HEK293T (cell line): ENCODE data around the gene C10orf95.

ENCODE experiments used
- CTCF ChIA-PET: fragments of 350-600 bp; formaldehyde crosslinking; extraction: SDS; loops from one replicate; lab custom pipeline; 2021; ENCODE audit warnings: antibody characterized with exemption, inconsistent platforms; lab: Yijun Ruan, JAX
- POLR2A ChIA-PET: fragments of 350-600 bp; formaldehyde crosslinking; extraction: SDS; loops from one replicate; lab custom pipeline; 2020; ENCODE audit warnings: antibody characterized with exemption, inconsistent platforms; lab: Yijun Ruan, JAX
- DNase-seq: peaks from one replicate; pipeline ENCODE4 v3.0.0; 2012; ENCODE audit warnings: mixed read lengths; ENCODE audit errors: extremely low spot score
- ARNT ChIP-seq: fragments of 450-650 bp; IDR thresholded peaks from 2 replicates; pipeline ENCODE4 v1.6.1; 2017; ENCODE audit warnings: mild to moderate bottlenecking
- BHLHE40 ChIP-seq: fragments of 450-650 bp; IDR thresholded peaks from 2 replicates; pipeline ENCODE4 v1.6.1; 2016; ENCODE audit warnings: mild to moderate bottlenecking, moderate library complexity, borderline replicate concordance
- CTBP1 ChIP-seq: fragments of 450-650 bp; IDR thresholded peaks from 2 replicates; pipeline ENCODE4 v1.6.1; 2016; ENCODE audit warnings: borderline replicate concordance
- ELF4 ChIP-seq: fragments of 450-650 bp; IDR thresholded peaks from 2 replicates; pipeline ENCODE4 v1.6.1; 2017; ENCODE audit warnings: antibody characterized with exemption
- FOXA1 ChIP-seq: fragments of 450-650 bp; IDR thresholded peaks from 2 replicates; pipeline ENCODE4 v1.6.1; 2016; ENCODE audit warnings: mild to moderate bottlenecking
- FOXK2 ChIP-seq: fragments of 450-650 bp; IDR thresholded peaks from 2 replicates; pipeline ENCODE4 v1.6.1; 2016; ENCODE audit warnings: mild to moderate bottlenecking
- FOXM1 ChIP-seq: fragments of 450-650 bp; IDR thresholded peaks from 2 replicates; pipeline ENCODE4 v1.6.1; 2017; ENCODE audit warnings: mild to moderate bottlenecking, borderline replicate concordance
- L3MBTL2 ChIP-seq: fragments of 450-650 bp; conservative IDR thresholded peaks from 2 replicates; pipeline ENCODE4 v1.6.1; 2016; ENCODE audit warnings: mild to moderate bottlenecking
- LEF1 ChIP-seq: fragments of 450-650 bp; IDR thresholded peaks from 2 replicates; pipeline ENCODE4 v1.6.1; 2017; ENCODE audit warnings: mild to moderate bottlenecking, borderline replicate concordance
- NFRKB ChIP-seq: fragments of 450-650 bp; IDR thresholded peaks from 2 replicates; pipeline ENCODE4 v1.6.1; 2016; ENCODE audit warnings: mild to moderate bottlenecking, moderate library complexity
- SP1 ChIP-seq: fragments of 450-650 bp; IDR thresholded peaks from 2 replicates; pipeline ENCODE4 v1.6.1; 2017
- SUZ12 ChIP-seq: fragments of 450-650 bp; IDR thresholded peaks from 2 replicates; pipeline ENCODE4 v1.6.1; 2016; ENCODE audit warnings: mild to moderate bottlenecking
- TARDBP ChIP-seq: fragments of 450-650 bp; IDR thresholded peaks from 2 replicates; pipeline ENCODE4 v1.6.1; 2016
- ZNF384 ChIP-seq: fragments of 450-650 bp; IDR thresholded peaks from 2 replicates; pipeline ENCODE4 v1.6.1; 2016
- TF ChIP-seq, protein P1 (sequence below): fragments of 450-650 bp; IDR thresholded peaks from 2 replicates; pipeline ENCODE4 v1.6.1; 2016

The C10orf95 gene

DNA sequence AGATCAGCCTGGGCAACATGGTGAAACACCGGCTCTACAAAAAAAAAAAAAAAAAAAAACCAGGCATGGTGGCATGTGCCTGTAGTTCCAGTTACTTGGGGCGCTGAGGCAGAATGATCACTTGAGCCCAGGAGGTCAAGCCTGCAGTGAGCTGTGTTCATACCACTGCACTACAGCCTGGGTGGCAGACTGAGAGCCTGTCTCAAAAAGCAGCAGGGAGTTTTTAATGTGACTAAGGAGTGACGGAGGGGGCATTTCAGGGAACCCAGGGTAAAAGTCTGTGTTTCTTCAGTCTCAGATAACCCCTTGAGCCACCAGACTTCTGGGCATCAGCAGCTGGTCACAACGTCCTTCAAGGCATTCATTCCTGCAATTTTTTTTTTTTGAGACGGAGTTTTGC is 2.2 kb upstream of the C10orf95 start:
- CTCF ChIA-PET, result interaction anchor here (2.7 kb wide), 1 partner anchor 9 kb away, joined by 24 read pairs; no protein-coding TSS in a partner anchor
- POLR2A ChIA-PET, result interaction anchor here (0.6 to 6.6 kb wide), 5 partner anchors 9 to 1123 kb away, joined by 3 to 101 read pairs (median 62); partner anchors contain the start of genes ARL3, CUEDC2, FBXL15 and SFXN2

DNA sequence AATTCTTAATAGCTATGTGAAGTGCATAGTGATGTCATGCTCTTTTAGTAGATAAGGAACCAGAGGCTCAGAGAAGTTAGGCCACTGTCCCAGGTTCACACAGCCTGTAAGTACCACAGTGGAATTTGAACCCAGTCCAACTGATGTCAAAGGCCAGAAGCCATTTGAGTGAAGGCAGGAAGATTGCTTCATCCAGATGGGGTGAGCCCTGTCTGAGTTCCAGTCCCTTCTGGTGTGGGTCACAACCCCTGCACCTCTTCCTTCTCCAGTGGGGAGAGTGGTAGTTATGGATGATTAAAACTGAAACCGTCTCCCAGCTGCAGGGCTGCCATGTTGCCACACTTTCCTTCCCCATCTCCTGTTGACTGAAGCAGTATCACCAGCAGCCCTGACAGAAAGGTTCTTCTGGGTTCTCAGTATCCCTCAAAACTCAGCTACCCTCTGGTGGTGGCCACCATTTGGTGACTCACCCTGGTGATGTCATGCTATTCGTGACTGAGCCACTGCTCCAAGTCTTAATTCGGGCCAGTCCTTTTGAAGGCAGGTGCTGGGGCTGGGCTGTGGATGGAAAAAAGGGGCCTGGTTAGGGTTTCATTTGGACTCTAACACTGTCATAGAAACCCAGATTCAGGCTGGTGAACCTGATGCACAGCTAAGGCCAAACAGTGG is 1.5 kb upstream of the C10orf95 start:
- TF ChIP-seq ARNT, result 0 out of 2 replicates have a peak, but pooled peaks have one; percentile 26
- no peak for TF ChIP-seq FOXM1
- no peak for DNase-seq
- ChIA-PET POLR2A (interaction anchor here (0.6 to 6.6 kb wide), 8 partner anchors 9 to 1122 kb away, joined by 3 to 101 read pairs (median 14); partner anchors contain the start of genes ARL3, CUEDC2, FBXL15 and SFXN2), CTCF (interaction anchor here (0.5 to 2.7 kb wide), 3 partner anchors 10 to 1462 kb away, joined by 3 to 24 read pairs (median 5); no protein-coding TSS in a partner anchor)

More for the DNA sequence above, 2.2 kb upstream of the C10orf95 start:
- no peak for TF ChIP-seq TARDBP
- DNase-seq, result no peak

DNA sequence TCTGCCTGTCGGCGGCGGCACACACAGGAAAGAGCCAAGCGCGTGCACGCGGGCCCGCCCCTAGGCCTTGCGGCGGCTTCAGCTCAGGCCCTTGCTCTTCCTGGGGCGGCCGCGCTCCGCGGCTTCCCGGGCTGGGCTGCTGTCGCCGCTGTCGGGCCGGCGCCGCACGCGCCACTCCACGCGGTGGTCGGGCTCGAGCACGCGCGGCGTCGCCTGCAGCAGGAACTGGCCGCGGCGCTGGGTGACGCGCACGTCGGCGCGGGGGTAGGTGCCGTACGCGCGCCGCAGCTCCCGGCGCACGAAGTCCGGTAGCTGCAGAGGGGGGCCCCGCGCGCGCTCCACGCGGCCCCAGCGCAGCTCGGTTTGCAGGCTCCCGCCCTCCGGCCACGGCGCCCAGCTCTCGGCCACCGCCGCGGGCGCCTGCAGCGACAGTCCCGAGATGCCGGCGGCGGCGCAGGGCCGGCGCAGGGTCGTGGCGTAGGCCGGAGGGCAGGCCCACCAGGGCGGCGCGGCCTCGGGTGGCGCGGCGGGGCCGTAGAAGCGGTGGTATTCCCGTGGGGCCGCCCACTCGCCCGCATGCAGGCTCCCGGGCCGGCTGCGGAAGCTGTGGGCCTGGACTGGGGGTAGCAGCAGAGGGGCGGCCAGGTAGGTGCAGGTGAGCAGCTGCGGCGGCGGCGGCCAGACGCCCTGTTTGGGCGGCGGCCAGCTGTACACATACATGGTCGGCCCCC is 804 bp downstream of the C10orf95 start:
- TF ChIP-seq ZNF384, result no peak
- peak; percentile 3; the same call in 1 of the 2 replicates for TF ChIP-seq FOXM1
- TF ChIP-seq ARNT, result peak; percentile 33; the same call in 1 of the 2 replicates
- 0 out of 2 replicates have a peak, but pooled peaks have one; percentile 53 for TF ChIP-seq L3MBTL2
- ChIA-PET POLR2A (interaction anchor here (0.7 to 6.6 kb wide), 16 partner anchors 9 to 63 kb away, joined by 3 to 101 read pairs (median 4); partner anchors contain the start of genes ACTR1A, CUEDC2 and FBXL15), CTCF (interaction anchor here (0.7 to 1.7 kb wide), 4 partner anchors 12 to 66 kb away, joined by 3 to 7 read pairs (median 4); no protein-coding TSS in a partner anchor)
- peak; percentile 86 for DNase-seq

DNA sequence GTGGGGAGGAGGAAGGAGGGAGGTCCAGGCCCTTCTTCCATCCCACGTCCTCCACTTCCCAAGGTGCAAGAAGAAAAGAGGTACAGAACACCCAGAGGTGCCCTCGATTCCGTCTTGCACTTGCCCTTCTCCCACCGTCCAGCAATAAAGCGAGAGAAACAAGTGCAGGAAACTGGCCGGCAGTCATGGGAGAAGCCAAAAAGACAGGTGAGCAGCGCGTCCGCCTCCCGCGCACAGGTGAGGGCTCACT is 1.3 kb downstream of the C10orf95 start:
- ChIA-PET POLR2A (interaction anchor here (0.7 to 6.6 kb wide), 15 partner anchors 9 to 220 kb away, joined by 3 to 101 read pairs (median 4); partner anchors contain the start of genes CUEDC2 and FBXL15), CTCF (interaction anchor here (0.7 to 1.3 kb wide), 5 partner anchors 12 to 137 kb away, joined by 3 to 5 read pairs (median 3); no protein-coding TSS in a partner anchor)
- TF ChIP-seq ZNF384 (no peak), CTBP1 (peak; percentile 33; the same call in 1 of the 2 replicates)
- DNase-seq, result no peak

DNA sequence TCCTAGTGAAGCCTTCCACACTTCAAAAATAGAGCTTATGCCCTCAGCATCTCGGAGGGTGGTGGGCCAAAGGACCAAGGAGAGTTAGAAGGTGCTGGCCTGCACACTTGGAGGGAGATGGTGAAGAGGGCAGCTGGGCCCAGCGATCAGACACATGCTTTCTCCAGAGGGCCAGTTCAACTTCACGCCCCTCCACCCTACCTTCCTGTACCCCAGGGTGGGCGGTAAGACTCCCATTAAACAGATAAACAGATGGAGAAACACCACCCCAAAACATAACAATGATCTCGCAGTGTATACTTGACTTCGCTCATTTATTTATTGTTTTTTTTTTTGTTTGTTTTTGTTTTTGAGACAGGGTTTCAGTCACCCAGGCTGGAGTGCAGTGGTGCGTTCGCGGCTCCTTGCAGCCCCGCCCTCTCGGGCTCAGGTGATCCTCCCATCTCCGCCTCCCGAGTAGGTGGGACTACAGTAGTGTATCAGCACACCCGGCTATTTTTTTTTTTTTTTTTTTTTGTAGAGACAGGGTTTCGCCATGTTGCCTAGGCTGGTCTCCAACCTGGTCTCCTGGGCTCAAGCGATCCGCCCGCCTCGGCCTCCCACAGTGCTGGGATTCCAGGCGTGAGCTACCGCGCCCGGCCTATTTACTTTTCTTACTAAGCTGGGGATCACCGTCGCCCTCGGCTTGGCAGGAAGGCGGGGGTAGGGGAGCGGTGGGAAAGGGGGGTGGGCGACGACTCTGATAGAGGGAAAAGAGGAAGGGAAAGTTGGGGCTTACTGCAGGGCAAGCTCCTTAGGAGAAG is 1.8 kb downstream of the C10orf95 start:
- no peak for TF ChIP-seq CTBP1
- TF ChIP-seq ZNF384, result peak; percentile 97
- no peak for TF ChIP-seq L3MBTL2
- no peak for TF ChIP-seq FOXK2
- no peak for TF ChIP-seq ELF4
- POLR2A ChIA-PET, result interaction anchor here (0.9 to 6.6 kb wide), 10 partner anchors 8 to 219 kb away, joined by 3 to 101 read pairs (median 12); partner anchors contain the start of genes CUEDC2 and FBXL15
- peak; percentile 63 for DNase-seq
- CTCF ChIA-PET, result interaction anchor here (0.7 to 1.3 kb wide), 5 partner anchors 27 to 137 kb away, joined by 3 to 5 read pairs (median 3); partner anchors contain the start of gene NFKB2

DNA sequence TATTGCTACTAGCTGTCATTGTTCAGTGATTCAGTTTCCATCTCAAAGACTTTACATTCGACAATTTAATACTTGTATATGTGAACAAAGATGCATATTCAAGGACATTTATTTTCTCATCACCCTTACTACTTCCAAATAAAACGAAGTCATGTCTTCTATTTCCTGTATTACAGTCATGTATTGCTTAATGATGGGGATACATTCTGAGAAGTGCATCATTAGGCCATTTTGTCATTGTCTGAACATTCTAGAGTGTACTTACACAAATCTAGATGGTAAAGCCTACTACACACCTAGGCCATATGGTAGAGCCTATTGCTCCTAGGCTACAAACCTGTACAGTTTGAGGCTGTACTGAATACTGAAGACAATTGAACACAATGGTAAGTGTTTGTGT is 6.5 kb downstream of the C10orf95 start:
- no peak for DNase-seq
- CTCF ChIA-PET, result interaction anchor here (0.7 kb wide), 1 partner anchor 9 kb away, joined by 6 read pairs; no protein-coding TSS in a partner anchor
- POLR2A ChIA-PET, result interaction anchor here (1.1 kb wide), 1 partner anchor 13 kb away, joined by 3 read pairs; the partner anchor contains the start of gene CUEDC2
- TF ChIP-seq FOXM1 (no peak), ARNT (no peak), TARDBP (no peak), SP1 (no peak), LEF1 (no peak), BHLHE40 (no peak), SUZ12 (no peak)

DNA sequence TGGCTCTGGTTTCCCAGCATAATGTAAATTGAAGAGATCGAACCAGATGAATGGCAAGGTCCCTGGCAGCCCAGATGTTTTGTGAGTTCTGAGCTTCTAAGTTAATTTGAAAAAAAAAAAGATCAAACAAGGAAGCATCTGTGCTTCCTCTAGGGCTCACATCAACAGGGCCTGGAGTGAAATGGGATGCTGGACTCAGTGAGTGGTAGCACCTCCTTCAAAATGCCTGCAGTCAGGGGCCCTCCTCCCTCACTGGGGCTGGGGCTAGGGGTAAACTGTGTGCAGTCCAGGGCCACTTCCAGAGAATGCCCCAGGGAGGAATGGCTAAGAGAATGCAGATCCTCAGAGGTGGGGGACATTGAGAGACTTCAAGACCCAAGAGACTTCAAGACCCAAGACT is 13.0 kb downstream of the C10orf95 start:
- TF ChIP-seq BHLHE40 (no peak), NFRKB (no peak), ZNF384 (no peak)
- TF ChIP-seq, protein P1, sequence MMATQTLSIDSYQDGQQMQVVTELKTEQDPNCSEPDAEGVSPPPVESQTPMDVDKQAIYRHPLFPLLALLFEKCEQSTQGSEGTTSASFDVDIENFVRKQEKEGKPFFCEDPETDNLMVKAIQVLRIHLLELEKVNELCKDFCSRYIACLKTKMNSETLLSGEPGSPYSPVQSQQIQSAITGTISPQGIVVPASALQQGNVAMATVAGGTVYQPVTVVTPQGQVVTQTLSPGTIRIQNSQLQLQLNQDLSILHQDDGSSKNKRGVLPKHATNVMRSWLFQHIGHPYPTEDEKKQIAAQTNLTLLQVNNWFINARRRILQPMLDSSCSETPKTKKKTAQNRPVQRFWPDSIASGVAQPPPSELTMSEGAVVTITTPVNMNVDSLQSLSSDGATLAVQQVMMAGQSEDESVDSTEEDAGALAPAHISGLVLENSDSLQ, result no peak
- ChIA-PET POLR2A (no interaction called here), CTCF (no interaction called here)
- no peak for DNase-seq

DNA sequence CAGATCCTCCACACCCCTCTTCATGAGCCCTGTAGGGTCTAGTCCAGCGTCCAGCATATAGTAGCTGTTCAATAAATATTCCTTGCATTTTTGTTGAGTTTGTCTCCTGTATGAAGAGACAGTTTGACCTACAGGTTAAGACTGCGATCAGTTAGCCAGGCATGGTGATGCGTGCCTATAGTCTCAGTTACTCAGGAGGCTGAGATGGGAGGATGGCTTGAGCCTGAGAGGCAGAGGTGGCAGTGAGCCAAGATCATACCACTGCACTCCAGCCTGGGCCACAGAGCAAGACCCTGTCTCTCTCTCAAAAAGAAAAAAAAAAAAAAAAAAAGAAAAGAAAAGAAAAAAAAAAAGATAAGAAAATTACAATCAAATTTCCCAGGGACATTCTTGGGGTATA is 13.8 kb downstream of the C10orf95 start:
- TF ChIP-seq LEF1 (no peak), FOXA1 (no peak), FOXK2 (no peak), L3MBTL2 (no peak), ELF4 (no peak), FOXM1 (no peak), TARDBP (no peak), ARNT (no peak), ZNF384 (no peak), NFRKB (no peak), SP1 (no peak)
- no peak for DNase-seq
- CTCF ChIA-PET, result no interaction called here
- POLR2A ChIA-PET, result no interaction called here
